ENCODE data around the gene AKR7A2.

Gene AKR7A2

DNA sequence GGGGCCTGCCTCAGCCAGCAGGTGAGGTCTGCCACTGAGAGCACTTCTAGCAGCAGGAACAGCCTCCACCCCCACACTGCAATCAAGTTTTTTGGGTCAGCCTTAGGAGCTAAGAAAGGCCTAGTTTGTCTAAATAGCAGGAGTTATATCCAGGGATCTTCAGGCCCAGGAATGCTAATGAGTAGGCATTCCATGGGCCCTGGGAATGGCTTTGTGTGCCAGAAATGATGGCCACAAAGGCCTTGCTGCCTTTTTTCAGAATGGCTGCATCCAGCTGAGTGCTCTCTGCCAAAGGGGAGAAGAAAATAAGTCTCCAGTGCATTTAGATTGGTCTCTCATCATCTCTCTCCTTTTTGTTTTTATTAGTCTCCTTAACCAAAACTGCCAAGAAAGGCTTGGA, 57.5 kb downstream of the AKR7A2 start (continued):
- TF ChIP-seq, protein P1, sequence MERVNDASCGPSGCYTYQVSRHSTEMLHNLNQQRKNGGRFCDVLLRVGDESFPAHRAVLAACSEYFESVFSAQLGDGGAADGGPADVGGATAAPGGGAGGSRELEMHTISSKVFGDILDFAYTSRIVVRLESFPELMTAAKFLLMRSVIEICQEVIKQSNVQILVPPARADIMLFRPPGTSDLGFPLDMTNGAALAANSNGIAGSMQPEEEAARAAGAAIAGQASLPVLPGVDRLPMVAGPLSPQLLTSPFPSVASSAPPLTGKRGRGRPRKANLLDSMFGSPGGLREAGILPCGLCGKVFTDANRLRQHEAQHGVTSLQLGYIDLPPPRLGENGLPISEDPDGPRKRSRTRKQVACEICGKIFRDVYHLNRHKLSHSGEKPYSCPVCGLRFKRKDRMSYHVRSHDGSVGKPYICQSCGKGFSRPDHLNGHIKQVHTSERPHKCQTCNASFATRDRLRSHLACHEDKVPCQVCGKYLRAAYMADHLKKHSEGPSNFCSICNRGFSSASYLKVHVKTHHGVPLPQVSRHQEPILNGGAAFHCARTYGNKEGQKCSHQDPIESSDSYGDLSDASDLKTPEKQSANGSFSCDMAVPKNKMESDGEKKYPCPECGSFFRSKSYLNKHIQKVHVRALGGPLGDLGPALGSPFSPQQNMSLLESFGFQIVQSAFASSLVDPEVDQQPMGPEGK (CRISPR knock-in tag; IDR thresholded peaks at IDR 0.05; ENCODE audit: borderline replicate concordance) = no peak
- TF ChIP-seq, protein P2, sequence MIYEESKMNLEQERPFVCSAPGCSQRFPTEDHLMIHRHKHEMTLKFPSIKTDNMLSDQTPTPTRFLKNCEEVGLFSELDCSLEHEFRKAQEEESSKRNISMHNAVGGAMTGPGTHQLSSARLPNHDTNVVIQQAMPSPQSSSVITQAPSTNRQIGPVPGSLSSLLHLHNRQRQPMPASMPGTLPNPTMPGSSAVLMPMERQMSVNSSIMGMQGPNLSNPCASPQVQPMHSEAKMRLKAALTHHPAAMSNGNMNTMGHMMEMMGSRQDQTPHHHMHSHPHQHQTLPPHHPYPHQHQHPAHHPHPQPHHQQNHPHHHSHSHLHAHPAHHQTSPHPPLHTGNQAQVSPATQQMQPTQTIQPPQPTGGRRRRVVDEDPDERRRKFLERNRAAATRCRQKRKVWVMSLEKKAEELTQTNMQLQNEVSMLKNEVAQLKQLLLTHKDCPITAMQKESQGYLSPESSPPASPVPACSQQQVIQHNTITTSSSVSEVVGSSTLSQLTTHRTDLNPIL (CRISPR knock-in tag; IDR thresholded peaks at IDR 0.05; ENCODE audit: low read depth) = no peak
- no peak for TF ChIP-seq ARNTL (CRISPR knock-in tag; IDR thresholded peaks at IDR 0.05; ENCODE audit: borderline replicate concordance, low read depth)
- no peak for TF ChIP-seq TOX (CRISPR knock-in tag; IDR thresholded peaks at IDR 0.05; ENCODE audit: borderline replicate concordance)
- no peak for TF ChIP-seq ESRRG (CRISPR knock-in tag; IDR thresholded peaks at IDR 0.05)
- no peak for TF ChIP-seq GLIS3 (CRISPR knock-in tag; IDR thresholded peaks at IDR 0.05)
- TF ChIP-seq TCF4 (CRISPR knock-in tag; IDR thresholded peaks at IDR 0.05; ENCODE audit: borderline replicate concordance) = no peak
- no peak for TF ChIP-seq ZFP3 (CRISPR knock-in tag; IDR thresholded peaks at IDR 0.05)
- TF ChIP-seq ISL1 (CRISPR knock-in tag; IDR thresholded peaks at IDR 0.05) = no peak
- TF ChIP-seq ZC3H10 (CRISPR knock-in tag; IDR thresholded peaks at IDR 0.05) = no peak

Measured in SK-N-SH treated with all-trans-retinoic acid at 6 μM for 48 hours (cell line).